Neuronal stem cell (in vitro differentiated cells): ENCODE measurements around the gene G6PD.

ENCODE experiments used
- DNase-seq: peaks from one replicate; pipeline ENCODE4 v3.0.0-alpha.2; 2013; ENCODE audit warnings: low spot score
- H2AFZ ChIP-seq: one replicate; pipeline ENCODE4 v1.6.1; 2013; ENCODE audit warnings: mild to moderate bottlenecking, low read length, inconsistent platforms
- H2AK5ac ChIP-seq: 2 replicates; pipeline ENCODE4 v1.6.1; 2013; ENCODE audit warnings: low read depth, mild to moderate bottlenecking, inconsistent platforms, low read length, moderate library complexity, mixed read lengths
- H2BK120ac ChIP-seq: 2 replicates; pipeline ENCODE4 v1.6.1; 2013; ENCODE audit warnings: low read depth, mild to moderate bottlenecking, inconsistent platforms, low read length, moderate library complexity, mixed read lengths
- H2BK12ac ChIP-seq: one replicate; pipeline ENCODE4 v1.6.1; 2013; ENCODE audit warnings: low read length, inconsistent platforms
- H2BK15ac ChIP-seq: 2 replicates; pipeline ENCODE4 v1.6.1; 2013; ENCODE audit warnings: mild to moderate bottlenecking, low read length, inconsistent platforms, mixed read lengths
- H2BK5ac ChIP-seq: one replicate; pipeline ENCODE4 v1.6.1; 2013; ENCODE audit warnings: inconsistent platforms, mild to moderate bottlenecking, low read length, moderate library complexity
- H3K14ac ChIP-seq: one replicate; pipeline ENCODE4 v1.6.1; 2013; ENCODE audit warnings: low read length, inconsistent platforms
- H3K18ac ChIP-seq: 2 replicates; pipeline ENCODE4 v1.6.1; 2013; ENCODE audit warnings: low read length, inconsistent platforms
- H3K23ac ChIP-seq: 2 replicates; pipeline ENCODE4 v1.6.1; 2013; ENCODE audit warnings: low read depth, mild to moderate bottlenecking, mixed read lengths, low read length, inconsistent platforms; ENCODE audit not compliant: poor library complexity
- H3K27ac ChIP-seq: replicated peaks from 3 replicates; pipeline ENCODE4 v1.5.1; 2013; ENCODE audit warnings: low read length, inconsistent platforms
- H3K27me3 ChIP-seq, 3 experiments: 2 replicates each; pipeline ENCODE4 v1.6.1; 2013; ENCODE audit warnings: low read length in 3 of 3, mild to moderate bottlenecking in 2 of 3, inconsistent platforms in 1 of 3, low read depth in 1 of 3, mixed read lengths in 1 of 3, moderate library complexity in 1 of 3; ENCODE audit not compliant: control insufficient read depth in 3 of 3, insufficient read depth in 3 of 3
- H3K36me3 ChIP-seq, 2 donors: replicated peaks in 1 of 2; 2 replicates each; pipeline ENCODE4 v1.6.1; 2013; ENCODE audit warnings: low read length in 2 of 2; ENCODE audit not compliant: control insufficient read depth in 2 of 2, insufficient read depth in 2 of 2
- H3K4ac ChIP-seq: 2 replicates; pipeline ENCODE4 v1.6.1; 2013; ENCODE audit warnings: inconsistent platforms, mild to moderate bottlenecking, low read length, moderate library complexity
- H3K4me1 ChIP-seq, 2 donors: 1 replicate in 1 of 2; 2 replicates in 1 of 2; pipeline ENCODE4 v1.6.1; 2013; ENCODE audit warnings: low read length in 2 of 2, low read depth in 1 of 2; ENCODE audit not compliant: control insufficient read depth in 2 of 2, insufficient read depth in 1 of 2
- H3K4me2 ChIP-seq: one replicate; pipeline ENCODE4 v1.6.1; 2013; ENCODE audit warnings: mild to moderate bottlenecking, low read length, inconsistent platforms; ENCODE audit not compliant: insufficient read depth, poor library complexity, severe bottlenecking
- H3K4me3 ChIP-seq, 2 donors: 2 replicates each; pipeline ENCODE4 v1.5.1; 2013; ENCODE audit warnings: low read length in 2 of 2, mild to moderate bottlenecking in 2 of 2, inconsistent platforms in 1 of 2, moderate library complexity in 1 of 2
- H3K79me1 ChIP-seq: one replicate; pipeline ENCODE4 v1.6.1; 2013; ENCODE audit warnings: low read depth, mild to moderate bottlenecking, inconsistent platforms, low read length, moderate library complexity
- H3K9ac ChIP-seq: one replicate; pipeline ENCODE4 v1.6.1; 2013; ENCODE audit warnings: mild to moderate bottlenecking, low read depth, low read length, inconsistent platforms; ENCODE audit not compliant: poor library complexity
- H3K9me3 ChIP-seq, 2 donors: replicated peaks in 1 of 2; 2 replicates each; pipeline versions ENCODE3 to v1.6.1; 2013; ENCODE audit warnings: low read length in 2 of 2, mild to moderate bottlenecking in 2 of 2, inconsistent platforms in 1 of 2, low read depth in 1 of 2, mixed read lengths in 1 of 2, moderate library complexity in 1 of 2; ENCODE audit not compliant: control insufficient read depth in 2 of 2, insufficient read depth in 1 of 2
- H4K8ac ChIP-seq: one replicate; pipeline ENCODE4 v1.6.1; 2013; ENCODE audit warnings: low read depth, mild to moderate bottlenecking, inconsistent platforms, low read length, moderate library complexity
- H4K91ac ChIP-seq: one replicate; pipeline ENCODE4 v1.6.1; 2013; ENCODE audit warnings: low read length, low read depth, mild to moderate bottlenecking, inconsistent platforms; ENCODE audit not compliant: poor library complexity
- WGBS, 2 donors: extraction: QIAGEN DNeasy Blood & Tissue Kit; methylation state at CpG; one replicate each; pipeline ENCODE4 v1.1.7; 2013; ENCODE audit warnings: missing lambda C conversion rate in 2 of 2, mixed read lengths in 1 of 2; ENCODE audit not compliant: insufficient read length in 2 of 2, insufficient replicate concordance in 1 of 2; ENCODE audit errors: extremely low coverage in 2 of 2; 5-methylcytosine and 5-hydroxymethylcytosine counted together

G6PD gene

GRCh38 chrX:154515090-154515965 is 31.3 kb downstream of the G6PD start:
- no peak overlapping the region for H3K18ac ChIP-seq
- no CpG with 5 or more reads among the region's 34 CpGs for WGBS, 2 donors
- peak overlapping the region; percentile 77 for H3K4me2 ChIP-seq
- H2AFZ ChIP-seq = peak overlapping the region; percentile 88
- no peak overlapping the region for H2BK15ac ChIP-seq
- no peaks in the 10 kb centered on the region for H3K27me3 ChIP-seq
- H3K4ac ChIP-seq = peak overlapping the region; percentile 53
- no peak overlapping the region for H2AK5ac ChIP-seq
- no peak overlapping the region for H2BK120ac ChIP-seq
- no peak overlapping the region for H3K27ac ChIP-seq
- no peak overlapping the region for H3K14ac ChIP-seq
- no peak overlapping the region for H4K8ac ChIP-seq
- peak overlapping the region; percentile 60 for H3K9ac ChIP-seq
- no peak overlapping the region for H4K91ac ChIP-seq
- H2BK5ac ChIP-seq = no peak overlapping the region
- peaks cover 0 to 4% of the 10 kb centered on the region in 2 donors for H3K36me3 ChIP-seq
- DNase-seq = no peak
- H3K79me1 ChIP-seq = no peaks in the 10 kb centered on the region
- peaks cover 5 to 10% of the 10 kb centered on the region in 2 donors for H3K4me1 ChIP-seq
- H2BK12ac ChIP-seq = no peak overlapping the region
- peak overlapping the region; percentile 68 to 91 for H3K4me3 ChIP-seq
- no peaks in the 10 kb centered on the region for H3K9me3 ChIP-seq
- H3K23ac ChIP-seq = no peak overlapping the region

GRCh38 chrX:154513716-154514115 is 32.9 kb downstream of the G6PD start:
- no peak overlapping the region for H3K27ac ChIP-seq
- H3K4me2 ChIP-seq = no peak overlapping the region
- H2AFZ ChIP-seq = no peak overlapping the region
- no peak overlapping the region for H4K8ac ChIP-seq
- H3K4ac ChIP-seq = no peak overlapping the region
- H3K27me3 ChIP-seq = no peaks in the 10 kb centered on the region
- H2BK5ac ChIP-seq = no peak overlapping the region
- H3K79me1 ChIP-seq = no peaks in the 10 kb centered on the region
- H3K4me3 ChIP-seq = no peak overlapping the region
- WGBS, 2 donors = no CpG with 5 or more reads among the region's 2 CpGs
- H2BK12ac ChIP-seq = no peak overlapping the region
- DNase-seq = no peak
- no peak overlapping the region for H2BK120ac ChIP-seq
- no peaks in the 10 kb centered on the region for H3K9me3 ChIP-seq
- no peak overlapping the region for H4K91ac ChIP-seq
- H3K4me1 ChIP-seq = peaks cover 5 to 10% of the 10 kb centered on the region in 2 donors
- H3K23ac ChIP-seq = no peak overlapping the region
- H3K9ac ChIP-seq = no peak overlapping the region
- H2BK15ac ChIP-seq = no peak overlapping the region
- peaks cover 0 to 8% of the 10 kb centered on the region in 2 donors for H3K36me3 ChIP-seq
- H2AK5ac ChIP-seq = no peak overlapping the region
- no peak overlapping the region for H3K18ac ChIP-seq
- H3K14ac ChIP-seq = no peak overlapping the region

- DNase-seq = no peak
- Histone ChIP-seq H3K23ac (no peak overlapping the region), H2AK5ac (no peak overlapping the region), H2BK15ac (no peak overlapping the region), H3K18ac (no peak overlapping the region), H3K79me1 (no peaks in the 10 kb centered on the region), H3K14ac (no peak overlapping the region), H2AFZ (no peak overlapping the region), H3K4me3 (no peak overlapping the region), H2BK5ac (no peak overlapping the region), H3K27ac (no peak overlapping the region), H2BK12ac (no peak overlapping the region), H3K4ac (no peak overlapping the region), H3K4me1 (peaks cover 5 to 9% of the 10 kb centered on the region in 2 donors), H3K4me2 (no peak overlapping the region), H3K27me3 (no peaks in the 10 kb centered on the region), H3K9ac (no peak overlapping the region), H3K9me3 (no peaks in the 10 kb centered on the region), H2BK120ac (no peak overlapping the region), H4K91ac (no peak overlapping the region), H3K36me3 (peaks cover 0 to 13% of the 10 kb centered on the region in 2 donors), H4K8ac (no peak overlapping the region)
- no CpG with 5 or more reads among the region's 16 CpGs for WGBS, 2 donors
These were observed 33.6 kb downstream of the G6PD start for GRCh38 chrX:154512879-154513553.

- Histone ChIP-seq H2BK5ac (no peak overlapping the region), H3K4me2 (no peak overlapping the region), H3K9ac (no peak overlapping the region), H3K4me1 (no peaks in the 10 kb centered on the region), H3K79me1 (no peaks in the 10 kb centered on the region), H2BK120ac (no peak overlapping the region), H3K36me3 (peaks cover 0 to 15% of the 10 kb centered on the region in 2 donors), H3K27me3 (no peaks in the 10 kb centered on the region), H4K91ac (no peak overlapping the region), H3K4ac (no peak overlapping the region), H2AK5ac (no peak overlapping the region), H3K14ac (no peak overlapping the region), H2AFZ (no peak overlapping the region), H3K9me3 (no peaks in the 10 kb centered on the region), H3K27ac (no peak overlapping the region), H3K4me3 (no peak overlapping the region), H4K8ac (no peak overlapping the region), H3K18ac (no peak overlapping the region), H2BK15ac (no peak overlapping the region), H3K23ac (no peak overlapping the region), H2BK12ac (no peak overlapping the region)
- no peak for DNase-seq
- WGBS, 2 donors = no CpG with 5 or more reads among the region's 12 CpGs
These were observed 34.9 kb downstream of the G6PD start for GRCh38 chrX:154511761-154512160.
